Activated CD4-positive, alpha-beta T cell treated with anti-CD3 and anti-CD28 coated beads for 36 hours (primary cell): Measurements from ENCODE around the gene BICRAL. TPM values are rescaled to one million over a fixed set of nuclear protein-coding genes. Genes with fewer than 3 reads are reported as not detected.
A peak's percentile ranks its signal among the peaks of the same experiment; 100 is the strongest.

Source experiments
- ATAC-seq: fragments of 200-7000 bp; cut with Tn5 transposase; one replicate; pipeline ENCODE4 v1.10.0; 2021; ENCODE audit warnings: mild to moderate bottlenecking, moderate library complexity
- CTCF ChIA-PET: fragments of 350-600 bp; sonication (Branson Sonifier 250); formaldehyde crosslinking; loops from one replicate; lab custom pipeline; 2021; ENCODE audit warnings: antibody characterized with exemption; lab: Charles Lee
- POLR2A ChIA-PET: fragments of 350-600 bp; sonication (Branson Sonifier 250); formaldehyde crosslinking; loops from one replicate; lab custom pipeline; 2021; ENCODE audit warnings: antibody characterized with exemption, inconsistent platforms; lab: Charles Lee
- DNase-seq: peaks from one replicate; pipeline ENCODE4 v3.0.0-alpha.2; 2020
- H3K27ac Mint-ChIP-seq: one replicate; pipeline ENCODE4 v1.8.0; 2021; ENCODE audit warnings: mixed read lengths
- H3K27me3 Mint-ChIP-seq: one replicate; pipeline ENCODE4 v1.8.0; 2021; ENCODE audit warnings: mixed read lengths
- H3K36me3 Mint-ChIP-seq: one replicate; pipeline ENCODE4 v1.8.0; 2021; ENCODE audit warnings: low read depth, mixed read lengths
- H3K4me1 Mint-ChIP-seq: one replicate; pipeline ENCODE4 v1.8.0; 2021; ENCODE audit warnings: mixed read lengths
- H3K4me3 Mint-ChIP-seq: one replicate; pipeline ENCODE4 v1.8.0; 2021; ENCODE audit warnings: mild to moderate bottlenecking, moderate library complexity, mixed read lengths
- H3K9me3 Mint-ChIP-seq: one replicate; pipeline ENCODE4 v1.8.0; 2021; ENCODE audit warnings: low read depth, mixed read lengths
- intact Hi-C, 2 experiments: fragments of 100-400 bp; cut with DNase I in 1 of 2; cut with micrococcal nuclease in 1 of 2; formaldehyde crosslinking; loops; one replicate each; pipeline versions ENCODE4 v1.14.2 to v1.15.1; 2022 to 2024; cut with DNase I, micrococcal nuclease
- total RNA-seq, 2 experiments: library from RNA; stranded (reverse); gene quantifications; one replicate each; pipeline ENCODE4 v1.2.3, GENCODE V29; 2021

Gene BICRAL
- total RNA-seq, 2 experiments from 2014 or later, result 11.5 to 14.3 TPM

DNA sequence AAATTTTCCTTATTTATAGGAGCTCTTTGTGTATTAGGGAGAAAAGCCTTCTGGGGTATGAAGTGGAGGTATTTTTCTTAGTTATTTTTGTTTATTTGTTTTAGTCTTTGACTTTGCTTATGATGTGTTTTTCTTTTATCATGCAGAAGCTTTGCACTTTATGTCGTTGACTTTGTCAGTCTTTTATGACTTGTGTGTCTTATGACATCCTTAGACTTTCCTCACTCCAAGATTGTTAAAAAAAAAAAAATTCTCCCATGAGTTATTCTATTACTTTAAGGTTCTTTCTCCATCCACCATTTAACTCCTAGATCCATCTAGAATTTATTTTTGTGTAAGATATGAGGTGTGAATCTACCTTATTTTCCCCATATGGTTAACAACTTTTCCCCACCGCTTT is 36.6 kb downstream of the BICRAL start:
- Mint-ChIP-seq H3K36me3 (peaks cover 1% of the 10 kb centered on the region), H3K4me3 (no peak overlapping the region), H3K27ac (peak overlapping the region; percentile 63), H3K9me3 (no peaks in the 10 kb centered on the region), H3K4me1 (peaks cover 28% of the 10 kb centered on the region), H3K27me3 (no peaks in the 10 kb centered on the region)
- intact Hi-C loops, result no loop called here
- ATAC-seq (no peak), DNase-seq (no peak)
- POLR2A ChIA-PET, result interaction anchor here (0.6 kb wide), 1 partner anchor 20 kb away, joined by 3 read pairs; no protein-coding TSS in a partner anchor
- CTCF ChIA-PET, result interaction anchor here (0.7 to 1.3 kb wide), 9 partner anchors 10 to 540 kb away, joined by 3 to 5 read pairs (median 3); no protein-coding TSS in a partner anchor

DNA sequence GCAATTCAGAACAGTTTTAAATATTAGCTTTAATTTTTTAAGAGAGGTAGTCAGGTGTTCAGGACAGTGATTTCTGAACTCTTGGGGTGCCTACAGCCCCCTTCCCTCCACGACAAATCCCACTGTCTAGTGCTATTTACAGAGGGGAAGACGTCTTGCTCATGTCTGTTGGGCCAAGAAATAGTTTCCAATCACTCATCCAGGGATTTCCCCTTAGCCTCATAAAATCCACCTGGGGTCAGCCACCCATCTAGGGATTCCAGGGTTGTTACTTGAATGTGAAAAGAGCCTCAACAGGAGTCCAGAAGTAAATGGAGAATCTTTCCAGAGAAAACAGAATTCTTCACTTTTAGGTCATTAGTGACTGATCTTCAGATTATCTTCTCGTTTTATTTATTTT is 37.0 kb downstream of the BICRAL start:
- ChIA-PET CTCF (interaction anchor here (0.8 to 1.2 kb wide), 5 partner anchors 11 to 271 kb away, joined by 3 to 5 read pairs (median 4); no protein-coding TSS in a partner anchor), POLR2A (interaction anchor here (0.6 kb wide), 1 partner anchor 20 kb away, joined by 3 read pairs; no protein-coding TSS in a partner anchor)
- Mint-ChIP-seq H3K4me3 (no peak overlapping the region), H3K27ac (peak overlapping the region; percentile 63), H3K36me3 (peaks cover 1% of the 10 kb centered on the region), H3K27me3 (no peaks in the 10 kb centered on the region), H3K9me3 (no peaks in the 10 kb centered on the region), H3K4me1 (peaks cover 23% of the 10 kb centered on the region)
- DNase-seq, result no peak
- peak; percentile 20 for ATAC-seq
- intact Hi-C loops, result no loop called here

DNA sequence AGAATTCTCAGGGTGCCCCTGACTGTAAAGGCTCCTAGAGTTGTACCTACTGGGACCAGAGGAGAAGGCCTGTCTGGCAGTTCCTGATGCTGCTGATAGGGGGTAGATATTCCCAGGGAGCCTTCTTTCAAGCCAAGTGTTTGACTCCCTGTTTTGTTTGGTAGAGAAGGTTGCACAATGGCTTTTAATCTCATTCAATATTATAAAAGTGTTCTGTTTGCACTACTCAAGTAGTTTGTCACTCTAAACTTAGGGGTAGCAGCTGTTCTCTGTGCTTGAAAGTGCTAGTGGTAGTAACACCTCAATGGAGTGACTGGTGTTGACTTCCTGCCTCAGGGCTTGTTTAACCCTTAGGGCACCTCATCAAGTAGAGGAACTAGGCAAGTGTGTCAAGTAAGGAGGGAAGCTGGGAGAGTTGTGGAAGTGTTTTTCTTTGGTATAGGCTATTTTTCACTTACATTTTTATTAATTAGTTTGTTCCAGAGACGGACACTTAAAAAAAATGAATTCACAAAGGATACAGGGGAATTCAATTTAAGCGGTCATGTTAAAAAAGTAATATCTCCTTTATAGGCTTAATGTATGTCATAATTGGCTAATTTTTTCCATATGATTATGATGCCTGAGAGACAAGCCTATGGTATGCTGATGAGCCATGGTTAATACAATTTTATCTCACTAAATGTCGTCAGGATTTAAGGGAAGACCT is 38.1 kb downstream of the BICRAL start:
- DNase-seq (no peak), ATAC-seq (peak; percentile 91)
- Mint-ChIP-seq H3K27ac (peak overlapping the region; percentile 51), H3K9me3 (no peaks in the 10 kb centered on the region), H3K4me1 (peaks cover 20% of the 10 kb centered on the region), H3K4me3 (no peak overlapping the region), H3K27me3 (no peaks in the 10 kb centered on the region), H3K36me3 (peaks cover 3% of the 10 kb centered on the region)
- ChIA-PET POLR2A (no interaction called here), CTCF (interaction anchor here (0.6 to 1.1 kb wide), 2 partner anchors 11 to 121 kb away, joined by 3 read pairs; no protein-coding TSS in a partner anchor)
- intact Hi-C loops, result no loop called here

DNA sequence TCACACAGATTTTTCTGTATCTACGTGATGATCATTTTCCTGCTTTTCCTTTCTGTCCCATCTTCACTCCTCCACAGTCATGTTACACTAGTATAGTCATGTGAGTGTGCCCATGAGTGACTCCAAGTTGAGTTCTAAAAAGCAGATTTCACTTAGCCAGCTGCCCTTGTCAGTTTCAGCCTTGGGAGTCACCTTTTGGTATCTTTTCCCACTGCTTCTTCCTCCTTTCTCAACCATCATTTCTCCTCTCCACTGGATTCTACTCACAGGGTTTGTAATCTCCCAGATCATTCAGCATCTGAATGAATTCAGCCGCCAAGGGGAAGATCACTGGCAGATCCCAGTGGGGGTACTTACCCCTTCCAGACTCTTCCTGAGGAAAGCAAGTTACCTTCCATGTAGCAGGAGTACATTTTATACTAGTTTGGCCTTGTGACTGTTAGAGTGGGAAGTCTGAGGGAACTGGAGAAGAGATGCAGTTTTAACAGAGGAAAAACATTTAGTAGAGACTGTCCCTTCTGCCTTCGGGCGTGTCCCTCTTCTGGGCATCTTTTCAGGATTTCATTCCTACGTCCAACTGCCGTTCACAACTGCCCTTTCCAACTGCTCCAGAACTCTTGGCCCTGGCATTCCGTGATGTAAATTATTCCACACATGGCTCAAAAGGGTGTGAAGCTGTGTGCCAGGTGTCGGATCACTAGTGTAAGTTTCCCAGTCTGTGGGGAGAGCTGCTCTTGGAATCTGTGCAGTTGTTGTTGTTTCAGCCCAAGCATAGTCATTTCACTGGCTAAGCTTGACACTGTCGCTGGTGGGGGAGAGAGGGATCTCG is 38.9 kb downstream of the BICRAL start:
- H3K4me1 Mint-ChIP-seq, result peaks cover 20% of the 10 kb centered on the region
- ChIA-PET POLR2A (no interaction called here), CTCF (interaction anchor here (0.6 to 1.1 kb wide), 3 partner anchors 10 to 122 kb away, joined by 3 read pairs; no protein-coding TSS in a partner anchor)
- H3K27ac Mint-ChIP-seq, result no peak overlapping the region
- no peak for DNase-seq
- H3K36me3 Mint-ChIP-seq, result peaks cover 3% of the 10 kb centered on the region
- H3K4me3 Mint-ChIP-seq, result no peak overlapping the region
- H3K27me3 Mint-ChIP-seq, result no peaks in the 10 kb centered on the region
- intact Hi-C loops, result no loop called here
- H3K9me3 Mint-ChIP-seq, result no peaks in the 10 kb centered on the region
- no peak for ATAC-seq

DNA sequence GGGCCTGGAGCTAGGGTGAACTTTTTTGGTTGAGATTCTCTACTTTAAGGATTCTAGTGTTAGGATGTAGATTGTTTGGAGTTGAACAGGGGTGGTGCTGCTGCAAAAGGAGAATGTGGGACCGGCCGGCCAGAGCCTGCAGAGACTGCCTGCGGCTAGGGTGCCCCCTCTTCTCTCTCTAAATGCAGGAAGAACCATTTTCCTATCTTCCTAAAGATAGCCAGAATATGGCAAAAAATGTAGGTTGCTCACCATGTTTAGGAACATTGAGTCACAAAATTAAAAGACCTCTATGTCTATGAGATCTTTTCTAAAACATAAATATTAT is 39.5 kb downstream of the BICRAL start:
- DNase-seq (no peak), ATAC-seq (no peak)
- POLR2A ChIA-PET, result no interaction called here
- Mint-ChIP-seq H3K27ac (no peak overlapping the region), H3K4me3 (no peak overlapping the region), H3K36me3 (peaks cover 3% of the 10 kb centered on the region), H3K9me3 (no peaks in the 10 kb centered on the region), H3K4me1 (peaks cover 20% of the 10 kb centered on the region), H3K27me3 (no peaks in the 10 kb centered on the region)
- intact Hi-C loops, result no loop called here
- CTCF ChIA-PET, result interaction anchor here (0.6 kb wide), 1 partner anchor 35 kb away, joined by 3 read pairs; no protein-coding TSS in a partner anchor

DNA sequence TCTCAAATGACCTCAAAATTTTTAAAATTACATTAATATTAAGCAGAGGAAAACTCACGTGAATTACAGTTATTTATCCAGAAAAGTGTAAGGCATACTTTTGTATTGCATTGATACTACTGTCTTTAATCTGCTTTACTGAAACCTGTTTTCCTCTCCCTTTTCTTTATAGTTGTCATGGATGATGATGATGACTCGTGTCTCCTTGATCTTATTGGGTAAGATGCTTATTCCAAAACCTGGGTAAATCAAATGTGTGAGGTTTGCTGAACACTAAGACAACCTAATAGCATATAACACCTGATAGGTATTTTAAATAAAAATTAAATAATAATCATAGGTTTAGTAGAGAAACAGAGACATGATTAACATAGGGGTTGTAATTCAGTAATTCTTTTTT is 40.0 kb downstream of the BICRAL start:
- ChIA-PET POLR2A (no interaction called here), CTCF (no interaction called here)
- no peaks in the 10 kb centered on the region for H3K9me3 Mint-ChIP-seq
- no peaks in the 10 kb centered on the region for H3K27me3 Mint-ChIP-seq
- intact Hi-C loops, result no loop called here
- H3K27ac Mint-ChIP-seq, result no peak overlapping the region
- ATAC-seq, result no peak
- no peak overlapping the region for H3K4me3 Mint-ChIP-seq
- DNase-seq, result no peak
- H3K4me1 Mint-ChIP-seq, result peaks cover 20% of the 10 kb centered on the region
- peaks cover 3% of the 10 kb centered on the region for H3K36me3 Mint-ChIP-seq

DNA sequence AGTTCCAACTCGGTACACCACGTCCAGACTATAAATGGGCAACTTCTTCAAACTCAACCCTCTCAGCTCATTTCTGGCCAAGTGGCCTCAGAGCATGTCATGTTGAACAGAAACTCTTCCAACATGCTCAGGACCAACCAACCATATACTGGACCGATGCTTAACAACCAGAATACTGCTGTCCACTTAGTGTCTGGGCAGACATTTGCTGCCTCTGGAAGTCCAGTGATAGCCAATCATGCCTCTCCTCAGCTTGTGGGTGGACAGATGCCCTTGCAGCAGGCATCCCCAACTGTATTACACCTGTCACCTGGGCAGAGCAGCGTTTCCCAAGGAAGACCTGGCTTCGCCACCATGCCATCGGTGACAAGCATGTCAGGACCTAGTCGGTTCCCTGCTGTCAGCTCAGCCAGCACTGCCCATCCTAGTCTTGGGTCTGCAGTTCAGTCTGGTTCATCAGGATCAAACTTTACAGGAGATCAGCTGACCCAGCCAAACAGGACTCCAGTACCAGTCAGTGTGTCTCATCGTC is 47.8 kb downstream of the BICRAL start:
- Mint-ChIP-seq H3K27me3 (no peaks in the 10 kb centered on the region), H3K27ac (no peak overlapping the region), H3K4me3 (no peak overlapping the region), H3K4me1 (peaks cover 10% of the 10 kb centered on the region), H3K36me3 (peaks cover 19% of the 10 kb centered on the region), H3K9me3 (no peaks in the 10 kb centered on the region)
- CTCF ChIA-PET, result no interaction called here
- ATAC-seq (no peak), DNase-seq (no peak)
- POLR2A ChIA-PET, result interaction anchor here (0.5 kb wide), 1 partner anchor 45 kb away, joined by 4 read pairs; no protein-coding TSS in a partner anchor
- intact Hi-C loops, result no loop called here

DNA sequence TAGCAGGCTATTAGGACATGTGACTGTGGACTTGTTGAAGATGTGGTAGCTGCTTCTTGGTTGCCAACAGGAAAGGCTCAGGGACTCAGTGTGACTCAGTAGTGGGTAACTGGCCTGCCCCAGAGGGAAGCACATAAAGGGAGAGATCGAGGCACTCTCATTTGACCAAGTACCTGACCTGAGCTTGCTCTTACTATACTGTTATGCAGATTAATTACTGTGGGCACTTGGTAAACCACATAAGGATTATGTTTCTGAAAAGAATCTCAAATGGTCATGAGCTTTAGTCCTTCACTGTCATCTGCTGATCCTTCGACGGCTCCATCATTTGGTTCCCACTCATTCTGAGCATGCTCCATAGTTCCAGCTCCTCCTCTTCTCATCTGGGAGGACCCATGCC is 49.4 kb downstream of the BICRAL start:
- CTCF ChIA-PET, result interaction anchor here (0.6 to 1.4 kb wide), 9 partner anchors 11 to 168 kb away, joined by 3 to 5 read pairs (median 3); no protein-coding TSS in a partner anchor
- Mint-ChIP-seq H3K27ac (no peak overlapping the region), H3K4me1 (peaks cover 10% of the 10 kb centered on the region), H3K36me3 (peaks cover 17% of the 10 kb centered on the region), H3K4me3 (no peak overlapping the region), H3K27me3 (no peaks in the 10 kb centered on the region), H3K9me3 (no peaks in the 10 kb centered on the region)
- DNase-seq, result no peak
- POLR2A ChIA-PET, result no interaction called here
- no peak for ATAC-seq
- intact Hi-C loops, result no loop called here

DNA sequence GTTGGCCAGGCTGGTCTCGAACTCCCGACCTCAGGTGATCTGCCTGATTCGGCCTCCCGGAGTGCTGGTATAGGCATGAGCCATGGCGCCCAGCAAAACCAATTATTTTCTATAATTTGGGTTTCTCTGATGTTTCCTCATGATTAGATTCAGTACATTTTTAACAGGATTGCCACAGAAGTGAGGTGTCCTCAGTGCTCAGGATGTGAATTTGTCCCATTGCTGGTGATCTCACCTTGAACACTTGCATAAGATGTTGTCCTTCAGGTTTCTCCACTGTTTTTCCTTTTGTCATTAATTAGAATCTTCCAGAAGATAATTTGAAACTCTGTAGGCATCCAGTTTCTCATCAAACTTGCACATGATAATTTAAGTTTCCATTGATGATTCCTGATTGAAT is 52.2 kb downstream of the BICRAL start:
- Mint-ChIP-seq H3K9me3 (no peaks in the 10 kb centered on the region), H3K4me3 (no peak overlapping the region), H3K27me3 (no peaks in the 10 kb centered on the region), H3K27ac (no peak overlapping the region), H3K4me1 (peaks cover 10% of the 10 kb centered on the region), H3K36me3 (peaks cover 13% of the 10 kb centered on the region)
- ChIA-PET CTCF (interaction anchor here (1.1 kb wide), 1 partner anchor 309 kb away, joined by 3 read pairs; no protein-coding TSS in a partner anchor), POLR2A (interaction anchor here (0.6 kb wide), 1 partner anchor 88 kb away, joined by 3 read pairs; the partner anchor contains the start of gene TBCC)
- ATAC-seq (no peak), DNase-seq (no peak)
- intact Hi-C loops, result no loop called here

DNA sequence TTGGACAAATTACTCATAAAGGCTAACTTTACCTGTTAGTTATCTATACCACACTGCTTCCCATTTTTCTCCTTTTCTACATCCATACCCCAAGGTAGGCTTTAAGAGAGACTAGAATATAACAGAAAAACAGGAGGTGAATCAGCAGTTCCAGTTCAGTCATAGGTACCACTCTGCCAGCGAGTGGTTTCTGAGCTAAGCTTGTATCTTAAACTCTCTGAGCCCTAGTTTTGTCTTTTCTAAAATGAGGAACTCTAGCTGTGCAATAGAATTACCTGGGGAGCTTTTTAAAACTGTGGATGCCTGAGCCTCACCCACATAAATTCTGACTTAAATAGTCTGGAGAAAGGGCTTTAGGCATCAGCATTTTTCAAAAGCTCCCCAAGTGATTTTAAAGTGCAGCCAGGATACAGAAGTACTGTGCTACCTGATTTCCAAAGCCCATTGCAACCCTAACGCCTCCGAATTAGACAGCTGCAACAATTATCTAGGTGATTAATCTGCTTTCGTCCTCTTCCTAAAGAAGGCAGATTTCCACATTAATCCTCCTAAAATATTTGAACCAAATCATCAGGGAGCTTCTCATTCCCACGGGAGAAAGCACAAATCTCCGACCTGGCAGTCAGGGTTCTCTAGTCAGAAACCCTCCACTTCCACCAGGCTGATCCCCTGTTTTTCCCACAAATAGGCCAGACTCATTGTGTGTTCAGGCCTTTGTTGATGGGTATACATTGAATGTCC is 60.2 kb downstream of the BICRAL start:
- intact Hi-C loops, result no loop called here
- DNase-seq, result no peak
- Mint-ChIP-seq H3K27ac (no peak overlapping the region), H3K4me1 (peaks cover 27% of the 10 kb centered on the region), H3K36me3 (peaks cover 10% of the 10 kb centered on the region), H3K4me3 (no peak overlapping the region), H3K9me3 (no peaks in the 10 kb centered on the region), H3K27me3 (no peaks in the 10 kb centered on the region)
- peak; percentile 65 for ATAC-seq
- ChIA-PET CTCF (interaction anchor here (0.7 to 1.2 kb wide), 2 partner anchors 49 to 59 kb away, joined by 3 to 4 read pairs; no protein-coding TSS in a partner anchor), POLR2A (interaction anchor here (1.2 kb wide), 1 partner anchor 96 kb away, joined by 4 read pairs; the partner anchor contains the start of gene TBCC)
